Suppressor macrophage treated with lipopolysaccharide for 1 hour (primary cell): ENCODE data around the gene GRIA1.

Experiments used
- DNase-seq, 3 donors: peaks; one replicate each; pipeline ENCODE4 v3.0.0-alpha.2; 2020 to 2022

GRIA1 gene

DNA sequence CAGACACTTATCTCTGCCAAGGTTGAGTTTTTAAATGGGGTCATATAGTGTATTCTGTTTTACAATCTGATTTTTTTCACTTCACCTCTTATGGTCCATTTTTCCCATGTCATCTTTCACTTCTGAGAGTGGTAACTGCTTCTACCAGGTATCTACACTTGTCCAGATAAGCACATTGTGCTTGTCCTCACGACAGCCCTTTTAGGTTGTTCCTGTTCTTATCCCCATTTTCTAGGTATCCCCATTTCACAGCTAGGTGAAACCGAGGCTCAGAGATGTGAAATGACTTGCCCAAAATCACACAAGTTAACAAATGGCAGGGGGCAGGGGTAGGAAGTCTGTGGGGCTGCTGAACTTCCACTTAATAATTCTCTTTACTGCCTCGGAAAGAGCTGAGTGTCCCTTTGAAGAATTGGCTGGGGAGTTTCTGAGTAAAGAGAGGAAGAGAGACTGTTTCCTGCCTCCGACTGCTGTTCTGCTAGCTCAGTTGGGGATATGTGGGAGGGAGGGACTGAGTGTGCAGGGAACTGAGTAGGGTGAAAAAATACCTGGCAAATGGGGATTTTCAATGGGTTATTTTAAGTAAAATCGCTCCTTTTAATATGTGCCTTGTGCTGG lies 255.4 kb downstream of the GRIA1 start:
- no peak for DNase-seq

- no peak for DNase-seq
Measured at GRCh38 chr5:153746440-153746839, 256.0 kb downstream of the GRIA1 start.

GRCh38 chr5:153748823-153749222 lies 258.4 kb downstream of the GRIA1 start:
- DNase-seq: no peak

DNA sequence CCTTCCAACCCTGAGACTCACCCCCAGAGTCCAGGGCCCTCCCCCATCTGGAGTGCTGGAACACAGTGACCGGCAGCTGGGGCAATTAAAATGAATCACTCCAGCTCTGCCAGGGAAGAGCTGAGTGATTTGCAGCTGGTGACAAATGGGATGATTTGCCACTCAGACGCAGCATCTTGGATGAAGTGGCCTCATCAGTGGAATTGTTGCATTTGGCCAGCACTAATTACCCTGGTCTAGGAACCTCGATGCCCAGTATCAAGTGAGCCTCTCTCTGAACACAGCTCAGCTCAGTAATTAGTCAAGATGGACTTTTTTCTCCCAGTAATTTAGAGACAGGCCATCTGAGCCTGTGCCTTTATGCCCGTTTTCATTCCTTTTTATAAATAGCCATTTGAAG lies 259.5 kb downstream of the GRIA1 start:
- DNase-seq: no peak

- DNase-seq: no peak
Measured at GRCh38 chr5:153751251-153751650, 260.8 kb downstream of the GRIA1 start.

DNA sequence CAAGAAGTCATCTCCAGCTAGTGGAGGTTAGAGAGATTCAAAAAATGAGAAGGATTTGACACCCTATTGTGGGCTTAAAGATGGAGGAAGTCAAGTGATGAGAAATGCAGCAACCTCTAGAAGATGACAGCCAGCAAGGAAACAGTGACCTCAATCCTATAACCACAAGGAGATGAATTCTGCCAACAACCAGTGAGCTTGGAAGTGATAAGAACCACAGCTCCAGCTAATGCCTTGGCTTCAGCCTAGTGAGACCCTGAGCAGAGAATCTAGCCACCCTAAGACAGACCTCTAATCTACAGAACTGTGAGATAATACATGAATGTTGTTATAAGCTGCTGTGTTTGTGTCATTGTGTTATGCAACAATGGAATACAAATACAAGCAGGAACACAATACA lies 262.4 kb downstream of the GRIA1 start:
- no peak for DNase-seq

DNA sequence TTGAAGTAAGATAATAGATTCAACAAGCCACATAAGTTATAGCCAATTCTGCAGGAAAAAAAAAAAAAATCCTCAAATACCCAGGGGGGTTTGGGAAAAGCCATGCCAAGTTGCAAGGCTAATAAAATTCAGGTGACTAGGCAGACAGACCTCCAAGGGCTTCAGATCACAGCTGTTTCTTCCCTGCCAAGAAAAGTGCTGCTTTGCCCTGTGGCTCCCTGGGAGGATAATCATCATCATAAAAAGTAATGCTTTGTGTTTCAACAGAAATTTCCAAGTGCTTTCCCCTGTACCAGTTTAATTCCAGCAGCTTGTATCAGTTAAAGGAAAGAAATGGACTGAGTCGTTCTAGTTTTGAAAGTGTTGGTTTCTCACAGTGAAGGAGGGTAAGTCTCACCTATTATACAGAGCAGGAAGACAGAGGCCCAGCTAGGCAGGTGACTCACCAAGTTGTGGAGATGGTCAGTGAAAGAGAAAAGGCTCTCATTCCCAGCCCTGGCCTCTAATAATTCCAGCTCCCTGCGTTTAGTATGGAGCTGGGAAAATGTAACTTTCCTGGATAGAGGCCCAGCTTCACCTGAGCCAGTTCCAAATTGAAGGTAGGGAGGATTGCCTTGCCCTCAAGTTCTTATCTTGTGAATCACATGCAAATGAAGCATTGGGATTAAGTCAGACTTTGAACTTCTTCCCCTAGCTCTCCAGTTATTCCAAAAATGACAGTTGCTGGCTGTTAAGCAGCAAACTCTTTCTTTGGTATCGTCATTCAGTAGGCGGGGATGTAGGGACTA lies 263.4 kb downstream of the GRIA1 start:
- DNase-seq: no peak

DNA sequence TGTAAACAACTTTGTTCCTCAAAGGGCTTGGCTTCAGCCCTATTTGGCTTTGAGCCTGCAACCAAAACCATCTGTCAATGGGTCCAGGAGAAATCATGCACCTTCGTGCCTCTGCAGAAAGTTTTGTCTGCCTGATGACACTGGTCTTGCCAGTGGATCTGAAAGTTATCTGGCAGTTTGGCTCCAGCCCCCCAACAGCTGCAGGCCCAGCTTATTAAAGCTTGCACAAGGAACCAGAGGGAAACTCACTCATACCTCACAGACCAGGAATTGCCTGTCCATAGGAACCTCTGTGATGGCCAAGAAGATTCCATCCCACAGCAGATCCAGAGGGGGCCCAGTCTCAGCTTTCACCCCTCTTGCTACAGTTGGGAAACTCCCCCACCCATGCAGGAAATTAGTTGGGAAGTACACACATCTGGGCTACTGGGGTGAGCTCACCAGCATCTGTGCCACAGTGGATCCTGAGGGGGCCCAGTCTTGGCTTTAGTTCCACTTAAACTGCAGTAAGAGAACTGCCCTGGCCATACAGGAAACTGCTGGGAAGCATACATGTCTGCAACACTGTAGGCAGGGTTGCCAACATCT lies 265.5 kb downstream of the GRIA1 start:
- no peak for DNase-seq

DNA sequence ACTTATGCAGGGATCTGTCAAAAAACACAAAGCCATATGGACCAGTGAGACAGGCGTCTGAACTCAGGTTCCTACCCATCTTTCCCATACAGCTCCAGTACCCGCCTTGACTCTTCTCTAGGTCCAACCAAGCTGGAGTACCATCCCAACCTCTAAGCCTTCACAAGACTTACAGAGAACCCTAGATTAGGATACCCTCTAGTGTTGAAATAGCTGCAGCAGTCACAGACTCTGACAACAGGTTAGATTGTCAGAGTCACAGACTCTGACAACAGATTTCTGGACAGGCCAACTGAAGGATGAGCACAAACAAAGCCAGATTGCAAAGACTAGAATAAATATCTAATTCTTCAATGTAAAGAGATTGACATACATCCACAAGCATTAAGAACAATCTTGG lies 266.1 kb downstream of the GRIA1 start:
- DNase-seq: no peak

- DNase-seq: no peak
Measured at GRCh38 chr5:153765987-153766386, 275.5 kb downstream of the GRIA1 start.

- DNase-seq: no peak
Measured at GRCh38 chr5:153767221-153768188, 277.0 kb downstream of the GRIA1 start.

- no peak for DNase-seq
Measured at GRCh38 chr5:153770066-153770465, 279.6 kb downstream of the GRIA1 start.

- DNase-seq: no peak
Measured at GRCh38 chr5:153774686-153775085, 284.2 kb downstream of the GRIA1 start.

DNA sequence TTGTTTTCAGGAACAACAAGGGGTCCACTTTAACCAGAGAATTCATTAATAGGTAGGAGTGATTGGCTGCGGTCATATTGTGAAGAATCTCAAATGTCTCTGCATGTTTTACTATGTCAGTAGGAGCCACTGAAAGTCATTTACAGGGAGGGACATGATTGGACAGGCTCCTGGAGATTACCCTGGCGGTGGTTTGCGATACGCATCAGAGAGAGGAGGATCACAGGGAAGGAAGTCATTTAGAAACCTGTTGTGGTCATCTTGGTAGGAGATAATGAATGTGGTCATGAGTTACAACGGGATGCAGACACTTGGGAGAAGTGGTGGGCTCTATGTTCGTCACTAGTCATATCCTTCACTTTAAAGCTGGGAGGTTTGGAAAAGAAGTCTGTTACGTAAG lies 285.5 kb downstream of the GRIA1 start:
- DNase-seq: no peak

- DNase-seq: no peak
Measured at GRCh38 chr5:153777681-153778581, 287.5 kb downstream of the GRIA1 start.

GRCh38 chr5:153779836-153780235 lies 289.4 kb downstream of the GRIA1 start:
- DNase-seq: no peak

- DNase-seq: no peak
Measured at GRCh38 chr5:153780876-153781705, 290.6 kb downstream of the GRIA1 start.

DNA sequence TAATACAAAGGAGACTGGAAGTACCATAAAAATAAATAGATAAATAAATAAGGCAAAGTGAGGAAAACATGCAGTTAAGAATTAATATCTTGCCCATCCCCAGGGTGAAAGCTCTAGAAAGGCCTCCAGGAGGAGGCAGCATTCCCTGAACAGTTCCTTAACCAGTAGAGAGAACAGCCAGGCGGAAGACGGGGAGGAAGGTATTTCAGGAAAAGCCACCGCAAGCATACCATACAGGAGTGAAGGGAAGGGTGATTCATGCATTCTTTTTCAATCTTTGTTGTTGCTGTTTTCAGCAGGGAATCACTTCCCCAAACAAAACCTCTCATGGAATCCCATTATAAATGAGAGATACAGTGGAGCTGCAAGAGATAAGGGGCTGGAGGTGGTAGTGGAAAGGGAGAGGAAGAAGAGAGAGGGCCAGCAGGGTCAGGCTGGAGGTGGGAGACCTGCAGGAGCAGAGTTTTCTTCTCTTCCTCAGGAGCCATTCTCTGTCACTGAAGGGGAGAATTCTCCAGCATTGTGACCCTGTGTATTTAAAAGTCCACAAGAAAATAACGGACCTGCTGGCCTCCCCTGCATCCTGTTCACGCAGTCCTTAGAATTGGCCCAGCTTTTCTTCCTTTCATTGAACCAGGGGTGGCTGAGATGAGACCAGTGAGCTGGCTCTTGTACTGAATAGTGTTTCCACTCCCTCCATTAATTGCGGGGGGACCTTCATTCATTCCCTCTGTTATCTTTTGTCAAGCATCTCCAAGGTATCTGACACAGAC lies 292.3 kb downstream of the GRIA1 start:
- no peak for DNase-seq

DNA sequence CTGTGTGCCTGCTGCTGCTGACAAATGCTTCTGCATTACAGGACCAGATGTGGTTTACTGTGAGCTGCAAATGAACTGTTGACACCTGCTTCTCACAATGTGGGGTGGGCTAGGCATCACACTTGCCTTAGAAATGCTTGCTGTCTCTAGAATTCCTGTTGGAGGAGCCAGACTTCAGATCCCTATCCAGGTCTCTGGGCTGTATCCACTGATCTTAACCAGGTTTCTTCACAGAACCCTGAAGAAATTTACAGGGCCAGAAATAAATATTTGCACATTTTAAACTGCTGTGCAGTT lies 292.8 kb downstream of the GRIA1 start:
- DNase-seq: no peak

GRCh38 chr5:153784277-153784676 lies 293.8 kb downstream of the GRIA1 start:
- DNase-seq: no peak

DNA sequence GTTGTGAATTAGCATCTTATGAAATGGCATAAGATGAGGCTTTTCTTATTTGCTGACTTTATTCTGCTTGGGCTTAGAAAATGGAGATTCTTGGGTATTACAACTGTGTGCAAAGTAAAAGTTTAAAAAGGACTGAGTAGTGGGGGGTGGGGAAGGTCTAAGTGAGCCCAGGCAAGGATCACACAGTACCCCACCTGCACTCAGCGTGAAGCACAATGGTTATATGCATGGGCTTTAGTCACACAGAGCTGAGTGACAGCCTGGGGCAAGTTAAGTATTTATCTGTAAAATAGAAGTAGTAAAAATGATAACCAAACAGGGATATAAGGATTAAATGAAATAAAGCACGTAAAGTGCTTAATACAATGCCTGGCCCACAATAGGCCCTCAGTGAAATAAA lies 300.9 kb downstream of the GRIA1 start:
- no peak for DNase-seq
